Tibial nerve (tissue), 3 donors: ENCODE data around the gene SCN4B.

Experiments used
- CTCF ChIP-seq, 5 experiments: fragments of 200-600 bp in 3 of 5; fragments of 450-650 bp in 2 of 5; sonication (generic) in 3 of 5; IDR thresholded peaks; one replicate each; pipeline ENCODE4 v1.5.1; 2016 to 2019; ENCODE audit warnings: antibody characterized with exemption in 5 of 5, mild to moderate bottlenecking in 3 of 5, moderate library complexity in 2 of 5
- POLR2A ChIP-seq, 2 donors: fragments of 450-650 bp; IDR thresholded peaks; one replicate each; pipeline ENCODE4 v1.6.1; 2017; ENCODE audit warnings: antibody characterized with exemption in 2 of 2, mild to moderate bottlenecking in 2 of 2, moderate library complexity in 2 of 2

GRCh38 chr11:118129471-118130172 is 23.0 kb downstream of the SCN4B start:
- no peak for TF ChIP-seq CTCF (IDR thresholded peaks at IDR 0.05)
- TF ChIP-seq POLR2A (IDR thresholded peaks at IDR 0.05): no peak
